Forelimb muscle (tissue), 1 donor: ENCODE results near the gene EBP. TPM values are rescaled to one million over a fixed set of nuclear protein-coding genes. Genes with fewer than 3 reads are reported as not detected.

Experiments
- DNase-seq: peaks from one replicate; pipeline ENCODE4 v3.0.0-alpha.2; 2013; ENCODE audit warnings: low read depth
- polyA plus RNA-seq: library from polyadenylated mRNA; unstranded; fragments of 120-200 nt; gene quantifications from one replicate; pipeline ENCODE4 v1.2.1, GENCODE V29; 2013; ENCODE audit not compliant: insufficient read length

Gene EBP
- 18.7 TPM for polyA plus RNA-seq

DNA sequence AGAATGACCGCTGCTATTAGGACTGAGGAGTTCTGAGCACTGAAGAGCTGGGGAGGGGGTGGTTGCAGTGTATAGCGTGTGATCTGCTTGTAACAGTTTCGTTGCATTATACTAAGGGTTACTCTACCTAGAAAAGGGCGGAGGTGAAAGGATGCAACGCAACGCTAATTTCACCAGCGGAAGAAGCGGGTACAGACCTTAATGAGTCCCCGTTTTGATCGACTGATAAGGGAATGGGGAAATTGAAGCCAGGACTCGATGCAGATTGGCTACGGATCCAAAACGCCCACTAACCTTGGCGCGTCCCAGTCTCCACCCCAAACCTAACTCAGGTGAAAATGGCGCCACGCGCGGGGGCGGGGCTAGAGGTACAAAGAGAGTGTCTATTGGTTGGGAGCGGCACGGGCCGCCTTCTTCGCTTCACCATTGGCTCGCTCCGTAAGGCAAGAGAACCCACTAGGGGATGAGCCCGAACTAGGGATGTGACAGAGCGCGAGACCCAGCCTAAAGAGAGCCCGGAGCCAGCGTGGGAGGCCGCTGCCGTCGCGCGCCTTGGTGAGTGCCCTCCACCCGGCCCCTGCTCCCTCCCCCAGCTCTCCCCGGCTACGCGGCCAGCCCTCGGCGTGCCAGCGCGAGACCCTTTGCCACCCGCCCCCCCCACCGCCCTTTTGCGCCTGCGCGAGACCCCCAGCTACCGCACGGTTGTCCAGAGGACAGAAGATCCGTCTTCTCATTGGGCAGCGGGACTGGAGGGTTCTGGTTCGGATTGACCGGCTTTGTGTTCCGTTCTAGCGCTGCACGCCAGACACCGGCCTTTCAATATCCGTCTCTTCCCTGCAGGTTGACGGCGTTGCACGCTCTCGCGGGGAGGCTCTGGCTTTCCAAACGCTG lies at the start of gene EBP:
EBP (plus strand) TSS at position 456 of the 891 bp plus-strand sequence. CDS start 1,964 bp downstream, outside the sequence.
- DNase-seq, result peak; percentile 58

DNA sequence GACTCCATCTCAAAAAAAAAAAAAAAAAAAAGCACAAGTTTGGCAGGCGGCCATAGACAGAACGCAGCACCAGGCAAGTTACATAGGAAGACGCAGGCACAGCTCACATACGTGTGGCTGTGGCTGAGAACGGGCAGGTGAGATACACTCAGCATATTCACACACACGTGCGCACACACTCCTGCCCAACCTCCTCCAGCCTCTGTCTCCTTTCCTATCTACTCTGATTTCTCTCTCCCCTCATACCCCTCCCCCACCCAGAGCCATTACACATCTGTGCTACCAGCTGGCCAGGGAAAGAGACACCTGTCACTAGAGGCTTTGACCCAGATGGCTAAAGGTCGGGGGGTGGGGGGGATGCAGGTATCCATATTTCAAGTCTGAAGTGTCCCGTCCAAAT lies 49.4 kb upstream of the EBP start:
- DNase-seq, result no peak

DNA sequence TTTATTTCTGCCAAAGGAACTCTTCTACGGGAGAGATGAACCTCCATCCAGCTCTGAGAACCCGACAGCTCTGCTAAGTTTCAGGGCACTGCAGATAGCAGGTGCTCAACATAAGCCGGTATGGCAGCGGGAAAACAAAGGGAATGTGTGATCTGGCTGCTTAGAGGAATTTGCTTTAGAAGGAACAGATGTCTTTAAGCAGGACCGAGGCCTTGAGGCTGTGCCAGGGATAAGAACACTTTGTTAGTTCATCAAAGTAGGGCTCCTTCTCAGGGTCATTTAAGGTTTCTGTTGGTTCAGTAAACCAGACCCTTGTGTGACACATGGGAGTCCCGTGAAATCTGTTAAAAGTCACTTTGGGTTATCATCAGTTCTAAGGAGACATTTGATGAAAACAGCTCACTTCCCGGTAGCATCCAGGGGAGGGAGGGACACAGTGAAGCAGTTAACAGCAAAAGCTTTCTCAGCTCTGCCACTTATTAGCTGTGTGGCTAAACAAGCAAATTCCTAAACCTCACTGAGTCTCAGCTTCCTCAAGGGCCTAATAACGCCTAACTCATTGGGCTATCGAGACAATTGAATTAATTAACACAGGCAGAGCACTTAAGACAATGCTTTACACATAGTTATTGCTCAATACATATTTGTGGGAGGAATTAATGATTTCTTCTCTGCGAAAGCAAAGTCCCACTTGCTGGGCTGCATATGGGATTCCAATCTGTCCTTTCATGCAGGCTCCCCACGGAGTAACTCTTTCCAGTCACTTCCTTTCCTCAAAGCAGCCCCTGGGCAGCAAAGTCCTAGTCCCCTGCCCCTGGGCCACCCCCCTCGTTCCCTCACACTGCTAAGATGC lies 48.5 kb upstream of the EBP start:
- DNase-seq, result no peak

DNA sequence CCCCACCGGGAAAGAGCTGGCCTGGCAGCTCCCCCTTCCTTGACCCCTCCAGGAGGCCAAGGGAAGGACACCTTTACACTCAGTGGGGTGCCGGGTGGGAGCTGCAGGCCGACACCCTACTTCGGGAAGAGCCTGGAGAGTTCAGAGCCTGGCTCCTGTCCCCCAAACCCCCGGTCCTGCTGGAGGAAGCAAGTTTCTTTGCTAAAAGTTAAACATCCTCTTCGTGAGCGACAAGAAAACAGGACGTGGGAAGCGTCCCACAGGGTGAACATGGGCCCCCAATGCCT lies 48.0 kb upstream of the EBP start:
- DNase-seq, result no peak

DNA sequence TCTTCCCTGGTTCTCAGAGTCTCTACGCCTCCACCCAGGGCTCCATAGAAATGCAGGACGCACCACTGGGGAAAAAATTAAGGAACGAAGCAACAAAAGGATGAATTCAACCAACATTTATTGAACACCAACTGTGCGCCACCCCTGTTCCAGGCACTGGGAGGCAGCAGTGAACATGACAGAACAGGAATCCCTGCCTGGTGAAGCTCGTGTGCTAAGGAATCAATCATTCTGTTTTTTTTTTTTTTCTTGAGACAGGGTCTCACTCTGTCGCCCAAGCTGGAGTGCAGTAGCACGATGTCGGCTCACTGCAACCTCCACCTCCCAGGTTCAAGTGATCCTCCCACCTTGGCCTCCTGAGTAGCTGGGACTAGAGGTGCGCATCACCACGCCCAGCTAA lies 47.5 kb upstream of the EBP start:
- DNase-seq, result no peak

DNA sequence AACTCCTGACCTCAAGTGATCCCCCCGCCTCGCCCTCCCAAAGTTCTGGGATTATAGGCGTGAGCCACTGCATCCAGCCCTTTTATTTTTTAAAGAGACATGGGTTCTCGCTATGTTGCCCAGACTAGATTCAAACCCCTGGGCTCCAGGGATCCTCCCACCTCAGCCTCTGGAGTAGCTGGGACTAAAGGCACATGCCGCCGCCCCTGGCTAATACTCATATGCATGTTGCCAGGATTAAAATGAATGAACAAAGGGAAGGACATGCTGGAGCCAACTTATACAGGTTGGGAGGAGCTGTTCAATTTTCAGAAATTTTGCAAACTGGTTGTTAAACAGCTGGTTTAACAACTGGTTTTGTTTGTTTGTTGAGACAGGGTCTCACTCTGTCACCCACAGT lies 47.0 kb upstream of the EBP start:
- DNase-seq, result no peak

DNA sequence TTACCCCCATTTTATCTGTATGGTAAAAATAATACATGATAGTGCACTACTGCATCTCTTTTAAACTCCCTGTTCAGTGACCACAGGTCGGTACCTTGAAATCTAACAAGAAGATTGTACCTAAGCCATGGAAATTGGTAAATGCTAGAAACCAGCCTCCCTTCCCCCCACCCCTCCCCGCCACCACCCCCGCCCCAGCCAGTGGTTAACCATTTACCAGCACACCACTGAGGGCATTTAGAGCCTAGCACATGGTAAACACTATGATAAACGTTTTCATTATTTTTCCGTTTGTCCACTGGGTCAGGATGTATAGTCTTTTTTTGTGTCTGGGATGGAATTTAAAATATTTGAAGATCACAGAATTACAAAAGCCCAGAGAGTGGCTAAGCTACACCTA lies 46.3 kb upstream of the EBP start:
- DNase-seq, result no peak

DNA sequence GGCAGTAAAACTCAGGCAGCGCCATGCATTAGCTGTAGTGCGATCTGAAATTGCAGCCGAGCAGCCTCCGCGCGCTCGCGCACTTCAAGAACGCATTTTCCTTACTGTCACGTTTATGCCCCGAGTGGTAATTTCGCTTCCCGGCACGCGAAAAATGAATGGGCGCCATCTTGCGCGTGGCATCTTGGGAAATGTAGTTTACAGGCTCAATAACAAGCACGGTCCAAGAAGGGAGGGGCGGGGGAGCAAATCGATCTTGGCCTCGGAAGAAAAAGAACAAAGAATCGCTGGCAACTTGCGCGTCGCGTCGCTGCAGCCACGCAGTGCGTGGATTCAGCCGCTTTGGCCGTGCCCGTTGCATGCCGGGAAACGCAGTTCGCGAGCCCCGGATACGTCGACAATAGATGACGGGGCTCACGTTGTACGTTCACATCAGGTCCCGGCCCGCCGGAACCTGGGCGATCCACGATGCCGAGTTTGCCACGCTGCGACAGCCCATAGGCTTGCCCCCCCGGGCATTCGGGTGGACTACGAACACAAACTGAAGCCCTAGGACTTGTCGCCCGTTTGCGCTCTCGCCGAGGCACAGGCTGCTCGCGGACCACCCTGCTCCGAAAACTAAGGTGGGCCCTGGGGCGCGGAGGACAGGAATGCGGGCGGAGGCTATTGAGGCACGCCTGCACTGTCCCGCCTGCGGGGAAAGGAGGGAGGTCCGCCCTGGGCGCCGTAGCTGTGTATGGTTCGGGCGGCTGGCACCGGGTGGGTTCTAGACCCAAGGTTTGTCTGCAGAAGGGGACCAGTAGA lies 45.6 kb upstream of the EBP start, which contains the start of gene FTSJ1:
FTSJ1 (plus strand) TSS at position 426 of the 804 bp plus-strand sequence. CDS start 1,849 bp downstream, outside the sequence.
- DNase-seq, result peak; percentile 71

DNA sequence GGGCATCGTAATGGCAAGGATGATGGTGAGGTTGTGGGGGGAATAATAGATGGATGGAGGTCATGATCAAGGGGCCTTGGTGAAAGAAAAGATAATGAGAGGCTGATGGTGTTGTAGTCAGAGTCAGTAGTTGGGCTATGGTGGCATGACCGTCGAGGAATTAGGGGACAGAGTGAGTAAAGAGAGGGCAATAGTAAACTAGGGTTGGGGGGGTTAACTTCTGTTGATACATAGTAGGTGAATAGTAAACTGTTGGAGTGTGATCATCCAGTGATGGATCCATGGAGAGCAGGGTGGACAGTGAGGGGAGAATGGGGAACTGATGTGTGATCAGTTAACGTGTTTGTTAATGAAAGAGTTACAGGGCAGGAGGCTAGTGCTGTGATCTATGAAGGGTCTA lies 44.7 kb upstream of the EBP start:
- DNase-seq, result no peak

DNA sequence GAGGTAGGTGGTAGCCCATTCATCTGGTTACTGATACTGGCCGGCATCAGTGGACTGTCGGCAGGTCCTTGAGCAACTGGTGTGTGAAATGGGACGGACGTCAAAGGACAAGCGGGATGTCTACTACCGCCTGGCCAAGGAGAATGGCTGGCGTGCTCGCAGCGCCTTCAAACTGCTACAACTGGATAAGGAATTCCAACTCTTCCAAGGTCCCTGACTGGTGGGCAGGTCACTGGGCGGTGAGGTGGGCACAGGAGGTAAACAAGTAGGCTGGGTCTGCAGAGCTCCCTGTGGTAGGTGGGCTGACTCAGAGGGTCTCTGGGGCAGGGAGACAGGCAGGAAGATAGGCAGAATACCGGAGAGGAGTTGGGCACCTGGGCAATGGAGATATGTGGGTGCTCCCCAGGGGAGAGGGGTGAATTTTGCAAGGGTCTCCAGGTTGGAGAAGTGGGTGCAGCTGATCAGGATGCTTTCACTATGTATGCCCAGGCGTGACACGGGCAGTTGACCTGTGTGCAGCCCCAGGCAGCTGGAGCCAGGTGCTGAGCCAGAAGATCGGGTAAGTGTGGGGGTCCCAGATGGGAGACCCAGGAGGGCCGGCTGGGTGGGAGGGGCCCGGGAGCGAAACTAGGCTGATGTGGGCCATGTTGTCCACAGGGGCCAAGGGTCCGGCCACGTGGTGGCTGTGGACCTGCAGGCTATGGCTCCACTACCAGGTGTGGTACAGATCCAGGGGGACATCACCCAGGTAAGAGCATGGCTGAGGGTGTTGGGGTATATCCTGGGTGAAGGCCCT lies 43.5 kb upstream of the EBP start:
- DNase-seq, result no peak

DNA sequence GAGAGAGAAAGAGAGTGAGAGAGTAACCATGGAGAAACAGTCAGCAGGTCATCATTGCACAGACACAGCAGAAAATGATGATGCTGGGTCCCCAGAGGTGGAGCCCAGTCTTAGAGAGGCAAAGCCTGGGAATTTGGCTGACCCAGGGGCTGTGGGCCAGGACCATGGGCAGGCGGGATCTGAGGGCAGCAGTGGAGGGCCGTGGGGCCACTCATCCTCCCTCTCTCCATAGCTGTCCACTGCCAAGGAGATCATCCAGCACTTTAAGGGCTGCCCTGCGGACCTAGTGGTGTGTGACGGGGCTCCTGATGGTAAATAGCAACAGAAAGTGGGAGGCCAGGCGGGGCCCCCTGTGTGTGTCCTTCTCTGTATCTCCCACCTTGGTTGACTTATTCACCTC lies 42.8 kb upstream of the EBP start:
- no peak for DNase-seq

DNA sequence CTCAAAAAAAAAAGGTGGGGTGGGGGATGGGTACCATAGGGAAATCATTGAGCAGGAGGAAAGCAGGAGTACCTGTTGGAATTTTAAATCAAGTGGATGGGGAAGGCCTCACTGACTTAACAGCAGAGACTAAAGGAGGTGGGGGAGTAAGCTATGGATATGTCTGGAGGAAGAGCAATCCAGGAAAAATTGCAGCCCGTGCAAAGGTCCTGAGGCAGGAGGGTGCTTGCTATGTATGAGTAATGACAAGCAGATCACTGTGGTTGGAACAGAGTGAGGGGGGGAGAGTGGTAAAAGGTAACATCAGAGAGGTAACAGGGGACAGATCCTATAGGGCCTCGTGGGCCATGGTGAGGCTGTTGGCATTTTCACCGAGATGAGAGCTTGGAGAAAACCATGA lies 41.5 kb upstream of the EBP start:
- no peak for DNase-seq

DNA sequence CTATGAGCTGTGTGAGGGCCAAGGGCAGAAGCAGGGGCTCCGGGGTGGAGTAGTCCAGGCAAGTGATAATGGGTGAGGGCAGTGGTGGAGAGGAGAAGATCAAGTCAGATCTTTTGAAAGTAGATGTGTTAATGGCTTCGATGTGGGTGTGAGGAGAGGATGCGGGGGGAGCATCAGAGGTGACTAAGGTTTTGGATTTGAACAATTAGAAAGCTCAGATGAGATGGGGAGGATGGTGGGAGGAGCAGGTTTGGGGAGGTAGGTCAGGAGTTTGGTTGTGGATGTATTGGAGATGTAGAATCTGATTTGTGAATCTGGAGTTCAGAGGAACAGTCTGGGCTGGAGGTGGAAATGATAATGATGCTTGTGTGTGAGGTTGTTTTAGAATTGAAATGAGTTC lies 41.0 kb upstream of the EBP start:
- DNase-seq, result no peak

DNA sequence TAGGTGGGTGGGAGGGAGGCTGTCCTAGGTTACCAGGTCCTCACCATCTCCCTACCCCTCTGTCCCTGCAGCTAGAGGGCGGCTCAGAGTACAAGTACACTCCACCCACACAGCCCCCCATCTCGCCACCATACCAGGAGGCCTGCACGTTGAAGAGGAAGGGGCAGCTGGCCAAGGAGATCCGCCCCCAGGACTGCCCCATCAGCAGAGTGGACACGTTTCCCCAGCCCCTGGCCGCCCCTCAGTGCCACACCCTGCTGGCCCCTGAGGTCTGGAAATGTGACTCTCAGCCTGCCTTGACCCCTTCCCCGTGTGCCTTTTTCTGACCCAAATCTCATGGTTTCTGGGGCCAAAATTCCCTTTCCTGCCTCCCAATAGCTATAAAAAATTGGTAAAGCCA lies 39.1 kb upstream of the EBP start:
- DNase-seq, result no peak

DNA sequence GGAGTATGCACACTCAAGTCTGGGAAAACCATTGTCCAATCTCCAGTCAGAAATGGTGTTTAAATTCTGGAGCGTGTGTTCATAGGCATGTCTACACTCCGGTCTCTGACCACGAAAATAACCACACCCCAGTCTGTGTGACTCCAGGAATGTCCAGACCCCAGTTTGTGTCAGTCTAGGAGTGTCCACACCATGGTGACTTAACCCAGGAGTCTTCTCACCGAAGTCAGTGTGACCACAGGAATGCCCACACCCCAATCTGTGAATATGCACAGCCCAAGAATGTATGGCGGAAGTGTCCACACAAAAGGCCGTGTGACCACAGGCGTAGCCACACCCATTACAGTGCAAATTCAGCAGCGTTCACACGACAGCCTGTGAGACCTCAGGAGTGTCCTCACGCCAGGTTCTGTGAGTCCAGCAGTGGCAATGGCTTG lies 34.2 kb upstream of the EBP start:
- DNase-seq, result no peak

DNA sequence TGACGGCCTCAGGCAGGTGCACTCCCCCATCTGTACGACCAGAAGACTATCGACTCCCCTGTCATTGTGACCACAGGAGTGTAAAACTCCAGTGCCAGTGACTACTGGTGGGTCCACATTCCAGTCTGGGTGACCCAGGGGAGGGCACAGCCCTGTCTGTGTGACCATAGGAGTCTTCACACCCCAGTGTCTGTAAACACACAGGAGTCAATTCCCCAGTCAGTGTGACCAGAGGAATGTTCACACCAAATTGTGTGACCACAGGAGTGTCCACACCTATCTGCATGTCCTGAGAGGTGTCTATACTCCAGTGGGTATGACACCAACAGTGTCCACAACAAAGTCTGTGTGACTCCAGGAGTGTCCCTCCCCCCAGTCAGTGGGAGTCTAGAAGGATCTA lies 33.6 kb upstream of the EBP start:
- no peak for DNase-seq

DNA sequence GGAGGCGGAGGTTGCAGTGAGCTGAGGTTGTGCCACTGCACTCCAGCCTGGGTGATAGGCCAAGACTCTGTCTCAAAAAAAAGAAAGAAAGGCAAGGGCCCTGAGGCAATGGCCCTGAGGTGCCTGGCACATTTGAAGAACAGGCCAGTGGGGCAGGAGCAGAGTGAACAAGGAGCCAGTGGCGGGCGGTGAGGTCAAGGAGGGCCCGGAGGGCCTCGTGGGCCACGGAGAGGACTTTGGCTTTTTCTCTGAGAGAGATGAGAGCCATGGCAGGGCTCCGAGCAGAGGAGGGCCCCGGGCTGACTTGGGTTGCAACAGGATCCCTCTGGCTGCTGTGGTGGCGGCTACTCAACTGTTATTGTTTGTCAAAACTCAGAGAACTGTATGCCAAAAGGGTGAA lies 32.3 kb upstream of the EBP start:
- DNase-seq, result no peak

DNA sequence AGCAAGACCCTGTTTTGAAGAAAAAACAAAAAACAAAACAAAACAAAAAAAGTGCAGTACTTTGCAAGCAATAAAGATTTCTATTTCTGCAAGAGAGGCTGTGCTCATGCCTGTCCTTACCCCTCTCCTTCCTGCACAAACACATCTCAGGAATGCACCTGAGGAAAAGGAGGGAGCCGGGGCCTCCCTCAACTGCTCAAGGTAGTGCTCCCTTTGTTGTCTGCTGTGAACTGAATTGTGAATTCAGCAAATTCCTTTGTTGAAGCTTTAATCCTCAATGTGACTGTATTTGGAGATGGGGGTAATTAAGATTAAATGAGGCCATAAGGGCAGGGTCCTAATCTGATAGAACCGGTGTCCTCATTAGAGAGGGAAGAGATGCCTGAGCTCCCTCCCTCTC lies 31.7 kb upstream of the EBP start:
- no peak for DNase-seq

DNA sequence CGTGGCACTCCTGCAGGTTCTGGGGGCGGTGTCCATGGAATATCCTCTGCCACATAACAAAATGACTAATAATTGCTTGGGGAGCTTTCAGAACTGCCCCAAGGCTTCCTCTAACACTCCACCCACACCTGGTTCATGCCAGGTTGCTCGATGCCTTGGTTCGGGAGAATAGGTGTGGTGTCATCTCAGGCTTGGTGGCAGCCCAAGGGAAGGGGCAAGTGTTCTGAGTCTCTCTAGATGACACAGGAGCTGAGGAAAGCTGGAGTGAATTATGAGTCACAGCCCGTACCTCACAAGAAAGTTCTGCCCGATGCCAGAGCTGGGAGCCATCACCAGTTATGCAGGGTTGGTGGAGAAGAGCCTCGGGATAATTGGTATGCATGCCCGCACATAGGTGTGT lies 30.9 kb upstream of the EBP start:
- DNase-seq, result no peak

DNA sequence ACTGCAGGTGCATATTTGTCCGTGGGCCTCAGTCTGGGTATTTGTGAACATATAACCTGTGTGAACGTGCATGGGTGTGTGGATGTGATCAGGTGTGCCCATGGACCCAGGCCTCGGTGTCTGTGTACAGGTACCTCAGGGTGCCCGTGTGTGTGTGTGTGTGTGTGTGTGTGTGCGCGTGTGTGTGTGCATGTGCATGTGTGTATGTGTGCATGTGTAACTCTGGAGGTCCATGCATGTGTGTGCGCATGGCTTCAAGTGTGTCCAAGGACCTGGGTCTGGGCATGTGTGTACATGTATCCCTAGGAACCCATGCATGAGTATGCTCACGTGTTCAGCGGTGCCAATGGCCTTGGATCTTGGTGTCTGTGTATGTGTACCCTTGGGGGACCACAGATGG lies 29.8 kb upstream of the EBP start:
- DNase-seq, result no peak

DNA sequence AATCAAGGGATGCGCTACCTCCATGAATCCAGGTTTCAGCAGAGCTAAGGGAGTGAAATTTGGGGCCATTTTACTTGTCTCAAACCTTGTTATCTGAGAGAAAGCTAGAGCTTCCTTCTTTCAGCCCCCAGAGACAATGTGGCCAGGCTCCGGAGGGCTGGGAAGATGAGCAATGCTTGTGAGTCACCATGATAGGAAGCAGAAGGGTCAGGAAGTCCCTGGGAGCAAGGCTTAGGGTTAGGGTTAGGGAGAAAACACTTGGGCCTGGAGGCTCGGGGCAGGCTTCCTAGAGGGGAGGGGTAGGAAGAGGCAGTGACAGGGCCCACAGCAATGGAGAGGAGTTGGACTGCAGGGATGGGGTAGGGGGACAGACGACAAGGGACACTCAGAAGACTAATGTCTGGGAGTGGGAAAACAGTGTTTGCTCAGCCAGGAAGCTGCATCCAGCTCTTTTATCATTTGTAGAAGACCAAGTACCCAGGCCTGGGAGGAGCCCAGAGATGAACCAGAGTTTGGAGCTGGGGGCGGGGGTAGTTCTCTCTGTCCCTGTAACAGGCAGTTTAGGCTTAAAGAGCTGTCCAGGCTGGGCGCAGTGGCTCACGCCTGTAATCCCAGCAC lies 29.2 kb upstream of the EBP start:
- DNase-seq, result no peak
